ENCODE results near the gene SSH2. TPM values are rescaled to one million over a fixed set of nuclear protein-coding genes. Genes with fewer than 3 reads are reported as not detected.

SSH2 gene
- total and polyA plus RNA-seq, 9 of the 15 experiments (the other 6 are each of a cell fraction or from before 2014, with no cell fraction given) = 3.9 to 16.1 (median 10.2) TPM

DNA sequence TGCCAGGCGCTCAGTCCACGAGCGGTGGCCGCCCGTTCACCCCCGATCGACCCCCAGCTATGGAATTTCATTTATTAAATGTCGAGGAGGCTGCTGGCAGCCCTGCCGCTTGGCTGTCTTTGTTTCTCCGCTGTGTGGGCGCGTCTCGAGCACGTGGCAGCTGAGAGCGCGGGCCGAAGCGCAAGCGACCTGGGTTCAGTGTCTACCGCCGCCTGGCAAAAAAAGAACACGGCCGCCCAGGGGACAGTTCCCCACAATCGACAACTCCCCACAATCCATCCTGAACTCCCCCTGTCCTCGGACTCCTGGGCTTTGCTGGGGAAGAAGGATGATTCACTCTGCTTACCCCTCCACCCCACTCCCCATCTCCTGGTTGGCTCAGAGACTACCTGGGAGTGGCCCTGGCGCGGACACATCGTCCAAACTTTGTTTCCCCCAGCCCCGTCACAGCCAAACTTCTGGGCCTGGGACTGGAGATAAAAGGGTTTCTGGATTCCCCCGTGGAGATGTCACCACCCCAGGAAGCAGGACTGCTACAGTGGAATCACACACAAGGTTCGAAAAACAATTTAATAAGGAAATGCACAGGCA, 338.8 kb downstream of the SSH2 start (continued):
- TF ChIP-seq POLR2G (IDR thresholded peaks at IDR 0.05; ENCODE audit: low read depth, low read length) (peak; percentile 40), BRD9 (IDR thresholded peaks at IDR 0.05; ENCODE audit: low read depth, partially characterized antibody) (peak; percentile 72), CCAR2 (IDR thresholded peaks at IDR 0.05; ENCODE audit: low read depth, low read length) (no peak), NR2F6 (CRISPR knock-in tag; IDR thresholded peaks at IDR 0.05) (no peak), EP400 (IDR thresholded peaks at IDR 0.05) (peak; percentile 64), EGR1 (conservative IDR thresholded peaks at IDR 0.05) (0 out of 2 replicates have a peak, but pooled peaks have one; percentile 30), NRF1 (conservative IDR thresholded peaks at IDR 0.05 in 1 of 2, IDR thresholded peaks at IDR 0.05 in 1 of 2) (peak in 1 of 2 experiments; percentile 21; a peak in 1 of 4 replicates), DPF2 (IDR thresholded peaks at IDR 0.05) (peak; percentile 34; the same call in 1 of the 2 replicates), L3MBTL2 (IDR thresholded peaks at IDR 0.05) (peak; percentile 95), POLR2A (conservative IDR thresholded peaks at IDR 0.05) (no peak), MTA1 (IDR thresholded peaks at IDR 0.05; ENCODE audit: borderline replicate concordance) (peak; percentile 29; the same call in 1 of the 2 replicates)
- TF ChIP-seq, protein P1, sequence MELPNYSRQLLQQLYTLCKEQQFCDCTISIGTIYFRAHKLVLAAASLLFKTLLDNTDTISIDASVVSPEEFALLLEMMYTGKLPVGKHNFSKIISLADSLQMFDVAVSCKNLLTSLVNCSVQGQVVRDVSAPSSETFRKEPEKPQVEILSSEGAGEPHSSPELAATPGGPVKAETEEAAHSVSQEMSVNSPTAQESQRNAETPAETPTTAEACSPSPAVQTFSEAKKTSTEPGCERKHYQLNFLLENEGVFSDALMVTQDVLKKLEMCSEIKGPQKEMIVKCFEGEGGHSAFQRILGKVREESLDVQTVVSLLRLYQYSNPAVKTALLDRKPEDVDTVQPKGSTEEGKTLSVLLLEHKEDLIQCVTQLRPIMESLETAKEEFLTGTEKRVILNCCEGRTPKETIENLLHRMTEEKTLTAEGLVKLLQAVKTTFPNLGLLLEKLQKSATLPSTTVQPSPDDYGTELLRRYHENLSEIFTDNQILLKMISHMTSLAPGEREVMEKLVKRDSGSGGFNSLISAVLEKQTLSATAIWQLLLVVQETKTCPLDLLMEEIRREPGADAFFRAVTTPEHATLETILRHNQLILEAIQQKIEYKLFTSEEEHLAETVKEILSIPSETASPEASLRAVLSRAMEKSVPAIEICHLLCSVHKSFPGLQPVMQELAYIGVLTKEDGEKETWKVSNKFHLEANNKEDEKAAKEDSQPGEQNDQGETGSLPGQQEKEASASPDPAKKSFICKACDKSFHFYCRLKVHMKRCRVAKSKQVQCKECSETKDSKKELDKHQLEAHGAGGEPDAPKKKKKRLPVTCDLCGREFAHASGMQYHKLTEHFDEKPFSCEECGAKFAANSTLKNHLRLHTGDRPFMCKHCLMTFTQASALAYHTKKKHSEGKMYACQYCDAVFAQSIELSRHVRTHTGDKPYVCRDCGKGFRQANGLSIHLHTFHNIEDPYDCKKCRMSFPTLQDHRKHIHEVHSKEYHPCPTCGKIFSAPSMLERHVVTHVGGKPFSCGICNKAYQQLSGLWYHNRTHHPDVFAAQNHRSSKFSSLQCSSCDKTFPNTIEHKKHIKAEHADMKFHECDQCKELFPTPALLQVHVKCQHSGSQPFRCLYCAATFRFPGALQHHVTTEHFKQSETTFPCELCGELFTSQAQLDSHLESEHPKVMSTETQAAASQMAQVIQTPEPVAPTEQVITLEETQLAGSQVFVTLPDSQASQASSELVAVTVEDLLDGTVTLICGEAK (IDR thresholded peaks at IDR 0.05) = no peak
- TF ChIP-seq, protein P1 (CRISPR knock-in tag; IDR thresholded peaks at IDR 0.05) = no peak
- TF ChIP-seq, protein P2, sequence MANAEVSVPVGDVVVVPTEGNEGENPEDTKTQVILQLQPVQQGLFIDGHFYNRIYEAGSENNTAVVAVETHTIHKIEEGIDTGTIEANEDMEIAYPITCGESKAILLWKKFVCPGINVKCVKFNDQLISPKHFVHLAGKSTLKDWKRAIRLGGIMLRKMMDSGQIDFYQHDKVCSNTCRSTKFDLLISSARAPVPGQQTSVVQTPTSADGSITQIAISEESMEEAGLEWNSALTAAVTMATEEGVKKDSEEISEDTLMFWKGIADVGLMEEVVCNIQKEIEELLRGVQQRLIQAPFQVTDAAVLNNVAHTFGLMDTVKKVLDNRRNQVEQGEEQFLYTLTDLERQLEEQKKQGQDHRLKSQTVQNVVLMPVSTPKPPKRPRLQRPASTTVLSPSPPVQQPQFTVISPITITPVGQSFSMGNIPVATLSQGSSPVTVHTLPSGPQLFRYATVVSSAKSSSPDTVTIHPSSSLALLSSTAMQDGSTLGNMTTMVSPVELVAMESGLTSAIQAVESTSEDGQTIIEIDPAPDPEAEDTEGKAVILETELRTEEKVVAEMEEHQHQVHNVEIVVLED (CRISPR knock-in tag; IDR thresholded peaks at IDR 0.05) = no peak
- TF ChIP-seq, protein P3, sequence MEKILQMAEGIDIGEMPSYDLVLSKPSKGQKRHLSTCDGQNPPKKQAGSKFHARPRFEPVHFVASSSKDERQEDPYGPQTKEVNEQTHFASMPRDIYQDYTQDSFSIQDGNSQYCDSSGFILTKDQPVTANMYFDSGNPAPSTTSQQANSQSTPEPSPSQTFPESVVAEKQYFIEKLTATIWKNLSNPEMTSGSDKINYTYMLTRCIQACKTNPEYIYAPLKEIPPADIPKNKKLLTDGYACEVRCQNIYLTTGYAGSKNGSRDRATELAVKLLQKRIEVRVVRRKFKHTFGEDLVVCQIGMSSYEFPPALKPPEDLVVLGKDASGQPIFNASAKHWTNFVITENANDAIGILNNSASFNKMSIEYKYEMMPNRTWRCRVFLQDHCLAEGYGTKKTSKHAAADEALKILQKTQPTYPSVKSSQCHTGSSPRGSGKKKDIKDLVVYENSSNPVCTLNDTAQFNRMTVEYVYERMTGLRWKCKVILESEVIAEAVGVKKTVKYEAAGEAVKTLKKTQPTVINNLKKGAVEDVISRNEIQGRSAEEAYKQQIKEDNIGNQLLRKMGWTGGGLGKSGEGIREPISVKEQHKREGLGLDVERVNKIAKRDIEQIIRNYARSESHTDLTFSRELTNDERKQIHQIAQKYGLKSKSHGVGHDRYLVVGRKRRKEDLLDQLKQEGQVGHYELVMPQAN (IDR thresholded peaks at IDR 0.05; ENCODE audit: borderline replicate concordance) = 0 out of 2 replicates have a peak, but pooled peaks have one; percentile 15
